ENCODE results near the gene HS2ST1.

DNA sequence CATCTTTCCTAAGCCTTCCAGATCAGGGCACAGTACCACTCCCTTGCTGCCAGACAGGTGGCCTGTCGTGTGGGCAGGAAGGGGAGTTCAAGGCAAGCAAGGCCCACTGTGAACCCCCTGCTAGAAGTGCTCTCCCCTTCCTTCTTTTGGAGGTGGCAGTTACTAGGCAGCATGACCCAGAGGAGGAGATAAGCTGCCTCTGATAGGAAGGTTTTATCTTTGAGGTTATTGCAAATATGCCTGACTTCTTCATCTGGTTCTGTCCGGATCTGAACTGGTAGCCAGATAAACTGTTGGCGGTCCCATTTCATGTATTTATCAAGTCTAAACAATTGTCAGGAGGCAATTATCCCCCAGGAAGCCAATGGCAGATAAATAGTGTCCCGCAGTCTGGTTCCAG, 216.0 kb downstream of the HS2ST1 start:
- TF ChIP-seq EZH2 (IDR thresholded peaks at IDR 0.05; ENCODE audit: low read length): no peak
- TF ChIP-seq, protein P1, sequence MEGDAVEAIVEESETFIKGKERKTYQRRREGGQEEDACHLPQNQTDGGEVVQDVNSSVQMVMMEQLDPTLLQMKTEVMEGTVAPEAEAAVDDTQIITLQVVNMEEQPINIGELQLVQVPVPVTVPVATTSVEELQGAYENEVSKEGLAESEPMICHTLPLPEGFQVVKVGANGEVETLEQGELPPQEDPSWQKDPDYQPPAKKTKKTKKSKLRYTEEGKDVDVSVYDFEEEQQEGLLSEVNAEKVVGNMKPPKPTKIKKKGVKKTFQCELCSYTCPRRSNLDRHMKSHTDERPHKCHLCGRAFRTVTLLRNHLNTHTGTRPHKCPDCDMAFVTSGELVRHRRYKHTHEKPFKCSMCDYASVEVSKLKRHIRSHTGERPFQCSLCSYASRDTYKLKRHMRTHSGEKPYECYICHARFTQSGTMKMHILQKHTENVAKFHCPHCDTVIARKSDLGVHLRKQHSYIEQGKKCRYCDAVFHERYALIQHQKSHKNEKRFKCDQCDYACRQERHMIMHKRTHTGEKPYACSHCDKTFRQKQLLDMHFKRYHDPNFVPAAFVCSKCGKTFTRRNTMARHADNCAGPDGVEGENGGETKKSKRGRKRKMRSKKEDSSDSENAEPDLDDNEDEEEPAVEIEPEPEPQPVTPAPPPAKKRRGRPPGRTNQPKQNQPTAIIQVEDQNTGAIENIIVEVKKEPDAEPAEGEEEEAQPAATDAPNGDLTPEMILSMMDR (optimal IDR thresholded peaks at IDR 0.05 in 1 of 3, IDR thresholded peaks at IDR 0.05 in 1 of 3, conservative IDR thresholded peaks at IDR 0.05 in 1 of 3; ENCODE audit: extremely low read depth in 1 of 3, insufficient read depth in 2 of 3, low read length in 3 of 3): no peak

All from keratinocyte (primary cell).